Measurements from ENCODE around the gene IHH. TPM values are rescaled to one million over a fixed set of nuclear protein-coding genes. Genes with fewer than 3 reads are reported as not detected.

IHH gene
- total and polyA plus RNA-seq, 2 experiments from 2014 or later = 23.0 to 36.3 TPM

DNA sequence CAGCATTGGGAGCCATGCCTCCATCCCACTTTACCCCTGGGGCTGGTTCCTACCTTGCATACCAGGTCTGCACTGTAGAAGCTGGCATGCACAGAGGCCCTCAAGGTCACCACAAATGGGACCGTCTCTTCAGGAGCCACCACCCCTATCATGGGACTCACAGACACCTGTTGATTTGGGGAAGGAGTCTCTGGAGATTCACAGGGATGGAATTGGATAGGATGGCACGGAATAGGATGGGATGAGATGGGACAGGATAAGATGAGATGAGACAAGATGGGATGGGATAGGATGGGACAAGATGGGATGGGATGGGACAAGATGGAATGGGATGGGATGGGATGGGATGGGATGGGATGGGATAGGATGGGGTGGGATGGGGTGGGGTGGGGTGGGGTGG is 51.4 kb downstream of the IHH start:
- WGBS (ENCODE audit: low lambda C conversion rate, missing lambda C conversion rate) = 68% methylated on average over 2 of the region's 2 CpGs
- DNase-seq (ENCODE audit: low spot score) = no peak
- Histone ChIP-seq H3K9me3 (ENCODE audit: low read depth) (no peaks in the 10 kb centered on the region), H3K4me1 (ENCODE audit: insufficient read depth) (peaks cover 4% of the 10 kb centered on the region), H3K27me3 (peaks cover 18% of the 10 kb centered on the region), H3K36me3 (replicated peaks; ENCODE audit: insufficient read depth, low read depth) (no peaks in the 10 kb centered on the region), H3K9me2 (replicated peaks; ENCODE audit: insufficient read depth) (no peaks in the 10 kb centered on the region), H4K20me1 (ENCODE audit: insufficient read depth, poor library complexity, severe bottlenecking) (no peaks in the 10 kb centered on the region), H2AFZ (no peak overlapping the region), H3K27ac (no peak overlapping the region), H3K79me2 (no peaks in the 10 kb centered on the region), H3K4me3 (no peak overlapping the region), H3K4me2 (no peak overlapping the region)
- TF ChIP-seq, protein P1, sequence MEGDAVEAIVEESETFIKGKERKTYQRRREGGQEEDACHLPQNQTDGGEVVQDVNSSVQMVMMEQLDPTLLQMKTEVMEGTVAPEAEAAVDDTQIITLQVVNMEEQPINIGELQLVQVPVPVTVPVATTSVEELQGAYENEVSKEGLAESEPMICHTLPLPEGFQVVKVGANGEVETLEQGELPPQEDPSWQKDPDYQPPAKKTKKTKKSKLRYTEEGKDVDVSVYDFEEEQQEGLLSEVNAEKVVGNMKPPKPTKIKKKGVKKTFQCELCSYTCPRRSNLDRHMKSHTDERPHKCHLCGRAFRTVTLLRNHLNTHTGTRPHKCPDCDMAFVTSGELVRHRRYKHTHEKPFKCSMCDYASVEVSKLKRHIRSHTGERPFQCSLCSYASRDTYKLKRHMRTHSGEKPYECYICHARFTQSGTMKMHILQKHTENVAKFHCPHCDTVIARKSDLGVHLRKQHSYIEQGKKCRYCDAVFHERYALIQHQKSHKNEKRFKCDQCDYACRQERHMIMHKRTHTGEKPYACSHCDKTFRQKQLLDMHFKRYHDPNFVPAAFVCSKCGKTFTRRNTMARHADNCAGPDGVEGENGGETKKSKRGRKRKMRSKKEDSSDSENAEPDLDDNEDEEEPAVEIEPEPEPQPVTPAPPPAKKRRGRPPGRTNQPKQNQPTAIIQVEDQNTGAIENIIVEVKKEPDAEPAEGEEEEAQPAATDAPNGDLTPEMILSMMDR (IDR thresholded peaks at IDR 0.05; ENCODE audit: poor library complexity) = no peak
- TF ChIP-seq EZH2 (IDR thresholded peaks at IDR 0.05; ENCODE audit: borderline replicate concordance) (no peak), EZH2phosphoT487 (IDR thresholded peaks at IDR 0.05; ENCODE audit: low read depth, severe bottlenecking, unreplicated experiment) (no peak)

MicroRNAs encoded within 50 kb of the gene (microRNA counts, 767-probe panel; counts per million panel counts)
- microRNA hsa-miR-3131 = not detected

Small RNA genes lying within 50 kb of the gene (microRNA-seq; reads per million reads assigned to microRNA genes)
- gene MIR3131 = 41.1 reads per million, percentile 49 among the genes with 10 or more reads in this experiment

Small RNA genes lying within 50 kb of the gene (small RNA-seq; reads per million reads assigned to genes)
- 0.47 reads per million, percentile 34 among the genes with 10 or more reads in this experiment for gene MIR3131
- gene RN7SL764P = not detected

Other genes with a start within 250 kb of the IHH start
- not detected in 2 replicates for gene PRKAG3, start 229.1 kb downstream of the IHH start, total RNA-seq
- 0.23 TPM in 1 of 2 replicates, not detected in the other for gene PRKAG3, start 229.1 kb downstream of the IHH start, polyA plus RNA-seq
- 7.1 and 11.3 TPM in 2 replicates for gene WNT6, start 201.1 kb downstream of the IHH start, total RNA-seq
- gene WNT6, start 201.1 kb downstream of the IHH start, polyA plus RNA-seq = 22.8 and 39.3 TPM in 2 replicates
- 1.9 and 2.3 TPM in 2 replicates for gene WNT10A, start 180.1 kb downstream of the IHH start, total RNA-seq
- gene WNT10A, start 180.1 kb downstream of the IHH start, polyA plus RNA-seq = 1.9 and 5.7 TPM in 2 replicates
- gene CDK5R2, start 101.3 kb downstream of the IHH start, total RNA-seq = 0.08 and 0.37 TPM in 2 replicates
- not detected in 2 replicates for gene CDK5R2, start 101.3 kb downstream of the IHH start, polyA plus RNA-seq
- gene FEV, start 75.7 kb downstream of the IHH start, total RNA-seq = 0.70 TPM in 1 of 2 replicates, not detected in the other
- gene FEV, start 75.7 kb downstream of the IHH start, polyA plus RNA-seq = 0.58 and 2.1 TPM in 2 replicates
- gene CRYBA2, start 67.5 kb downstream of the IHH start, total RNA-seq = 0.90 TPM in 1 of 2 replicates, not detected in the other
- gene CRYBA2, start 67.5 kb downstream of the IHH start, polyA plus RNA-seq = not detected in 2 replicates
- 0.03 and 0.12 TPM in 2 replicates for gene CFAP65, start 19.4 kb downstream of the IHH start, total RNA-seq
- 0.05 and 0.06 TPM in 2 replicates for gene CFAP65, start 19.4 kb downstream of the IHH start, polyA plus RNA-seq
- 27.8 and 28.2 TPM in 2 replicates for gene NHEJ1, start 99.9 kb upstream of the IHH start, total RNA-seq
- 18.1 and 18.2 TPM in 2 replicates for gene NHEJ1, start 99.9 kb upstream of the IHH start, polyA plus RNA-seq
- gene SLC23A3, start 109.1 kb upstream of the IHH start, total RNA-seq = 1.4 and 1.5 TPM in 2 replicates
- gene SLC23A3, start 109.1 kb upstream of the IHH start, polyA plus RNA-seq = 0.80 and 1.1 TPM in 2 replicates
- gene CNPPD1, start 116.0 kb upstream of the IHH start, total RNA-seq = 25.8 and 34.0 TPM in 2 replicates
- gene CNPPD1, start 116.0 kb upstream of the IHH start, polyA plus RNA-seq = 49.4 and 50.8 TPM in 2 replicates
- gene RETREG2, start 117.4 kb upstream of the IHH start, total RNA-seq = 89.1 and 93.3 TPM in 2 replicates
- gene RETREG2, start 117.4 kb upstream of the IHH start, polyA plus RNA-seq = 81.0 and 90.7 TPM in 2 replicates
- 38.7 and 58.1 TPM in 2 replicates for gene ZFAND2B, start 145.9 kb upstream of the IHH start, total RNA-seq
- gene ZFAND2B, start 145.9 kb upstream of the IHH start, polyA plus RNA-seq = 55.1 and 65.4 TPM in 2 replicates
- 34.7 and 37.7 TPM in 2 replicates for gene ABCB6, start 158.0 kb upstream of the IHH start, total RNA-seq
- gene ABCB6, start 158.0 kb upstream of the IHH start, polyA plus RNA-seq = 53.4 and 59.5 TPM in 2 replicates
- 34.6 and 35.7 TPM in 2 replicates for gene ATG9A, start 168.7 kb upstream of the IHH start, total RNA-seq
- gene ATG9A, start 168.7 kb upstream of the IHH start, polyA plus RNA-seq = 46.6 and 57.8 TPM in 2 replicates
- gene ANKZF1, start 168.9 kb upstream of the IHH start, total RNA-seq = 25.2 and 37.5 TPM in 2 replicates
- gene ANKZF1, start 168.9 kb upstream of the IHH start, polyA plus RNA-seq = 41.6 and 47.1 TPM in 2 replicates
- gene GLB1L, start 184.5 kb upstream of the IHH start, total RNA-seq = 5.9 and 9.6 TPM in 2 replicates
- gene GLB1L, start 184.5 kb upstream of the IHH start, polyA plus RNA-seq = 1.7 and 6.6 TPM in 2 replicates
- gene STK16, start 184.6 kb upstream of the IHH start, total RNA-seq = 35.6 and 38.8 TPM in 2 replicates
- gene STK16, start 184.6 kb upstream of the IHH start, polyA plus RNA-seq = 7.7 and 10.1 TPM in 2 replicates
- gene TUBA4B, start 192.3 kb upstream of the IHH start, total RNA-seq = 0.13 TPM in 1 of 2 replicates, not detected in the other
- gene TUBA4B, start 192.3 kb upstream of the IHH start, polyA plus RNA-seq = not detected in 2 replicates
- gene TUBA4A, start 193.0 kb upstream of the IHH start, total RNA-seq = 4.7 and 9.6 TPM in 2 replicates
- 10.5 and 14.3 TPM in 2 replicates for gene TUBA4A, start 193.0 kb upstream of the IHH start, polyA plus RNA-seq
- gene DNAJB2, start 218.4 kb upstream of the IHH start, total RNA-seq = 47.4 and 50.7 TPM in 2 replicates
- 19.4 and 20.1 TPM in 2 replicates for gene DNAJB2, start 218.4 kb upstream of the IHH start, polyA plus RNA-seq
- 3.5 and 4.6 TPM in 2 replicates for gene PTPRN, start 248.5 kb upstream of the IHH start, total RNA-seq
- 9.8 and 9.9 TPM in 2 replicates for gene PTPRN, start 248.5 kb upstream of the IHH start, polyA plus RNA-seq